ENCODE measurements around the gene NRTN.

DNA sequence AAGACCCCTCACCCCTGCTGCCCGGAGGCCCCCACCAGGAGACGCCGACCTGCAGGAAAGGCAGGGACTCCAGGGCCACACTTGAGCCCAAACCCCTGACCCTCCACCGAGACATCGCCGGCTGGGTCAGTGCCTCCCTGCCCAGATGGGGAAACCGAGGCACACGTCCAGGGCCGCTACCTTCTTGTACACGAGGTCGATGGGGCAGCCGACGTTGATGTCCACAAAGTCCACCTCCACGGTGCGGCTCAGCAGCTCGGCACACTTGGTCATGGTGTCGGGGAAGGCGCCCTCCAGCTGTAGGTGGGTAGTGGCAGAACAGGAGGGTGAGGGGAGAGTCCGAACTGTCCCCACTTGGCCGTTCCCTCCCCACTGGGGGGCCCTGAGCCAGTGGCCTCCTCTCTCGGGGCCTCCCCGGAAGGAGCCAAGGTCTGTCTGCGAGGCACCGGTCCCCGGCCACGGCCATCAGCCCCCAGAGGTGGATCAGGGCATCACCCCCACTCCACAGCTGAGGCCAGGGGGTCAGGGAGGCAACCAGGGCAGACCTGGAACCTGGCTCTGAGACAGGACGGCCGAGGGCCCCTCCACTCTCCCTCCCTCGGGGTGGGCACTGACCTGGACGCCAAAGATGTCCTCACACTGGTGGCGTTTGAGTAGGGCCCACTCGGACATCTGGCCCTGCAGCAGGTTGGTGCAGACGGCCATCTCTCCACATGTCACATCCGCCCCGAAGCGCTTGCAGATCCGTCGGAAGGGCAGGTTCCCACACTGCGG is 17.3 kb upstream of the NRTN start:
- TF ChIP-seq CTCF (IDR thresholded peaks at IDR 0.05) (no peak), EP300 (IDR thresholded peaks at IDR 0.05) (no peak)
